Caco-2 (cell line): ENCODE measurements around the gene SMARCB1. TPM values are rescaled to one million over a fixed set of nuclear protein-coding genes. Genes with fewer than 3 reads are reported as not detected.

Experiments used
- BruUV-seq: library from RNA; stranded (reverse); fragments of 400-500 nt; replicated peaks from 2 replicates; lab custom pipeline; 2021; lab: Mats Ljungman, UMichigan
- CTCF ChIA-PET: fragments of 300-600 bp; sonication (Branson Sonifier 250); formaldehyde crosslinking; loops from one replicate; lab custom pipeline; 2022; ENCODE audit warnings: antibody characterized with exemption; lab: Charles Lee
- POLR2A ChIA-PET: fragments of 300-600 bp; sonication (Branson Sonifier 250); formaldehyde crosslinking; loops from one replicate; lab custom pipeline; 2022; ENCODE audit warnings: antibody characterized with exemption; lab: Charles Lee
- DNase-seq, 2 experiments: peaks; one replicate each; pipeline versions ENCODE4 v3.0.0 to v3.0.0-alpha.2; 2020 to 2022
- H3K27me3 ChIP-seq: replicated peaks from 2 replicates; pipeline ENCODE4 v1.6.0; 2011; ENCODE audit warnings: low read length; ENCODE audit not compliant: control insufficient read depth, insufficient read depth
- H3K36me3 ChIP-seq: 2 replicates; pipeline ENCODE4 v1.5.1; 2011; ENCODE audit warnings: low read length; ENCODE audit not compliant: control insufficient read depth, insufficient read depth
- H3K4me1 ChIP-seq: fragments of 250-450 bp; sonication (Bioruptor Pico); 2 replicates; pipeline ENCODE4 v1.5.1; 2020; ENCODE audit warnings: mild to moderate bottlenecking
- H3K4me3 ChIP-seq: 2 replicates; pipeline ENCODE4 v1.5.1; 2011; ENCODE audit warnings: low read depth, mild to moderate bottlenecking, control low read depth, low read length
- H3K9me3 ChIP-seq: fragments of 250-450 bp; sonication (Bioruptor Pico); 2 replicates; pipeline ENCODE4 v1.5.1; 2020; ENCODE audit warnings: mild to moderate bottlenecking, moderate library complexity
- H3K27ac Mint-ChIP-seq: one replicate; pipeline ENCODE4 v1.8.0; 2022; ENCODE audit warnings: mixed read lengths; ENCODE audit not compliant: unreplicated experiment
- H3K27me3 Mint-ChIP-seq: one replicate; pipeline ENCODE4 v1.8.0; 2022; ENCODE audit warnings: mixed read lengths; ENCODE audit not compliant: insufficient read depth, unreplicated experiment
- H3K36me3 Mint-ChIP-seq: one replicate; pipeline ENCODE4 v1.8.0; 2022; ENCODE audit warnings: mild to moderate bottlenecking, mixed read lengths; ENCODE audit not compliant: insufficient read depth, unreplicated experiment
- H3K4me1 Mint-ChIP-seq: one replicate; pipeline ENCODE4 v1.8.0; 2022; ENCODE audit warnings: low read depth, mixed read lengths; ENCODE audit not compliant: unreplicated experiment
- H3K4me3 Mint-ChIP-seq: one replicate; pipeline ENCODE4 v1.8.0; 2022; ENCODE audit warnings: mild to moderate bottlenecking, moderate library complexity, mixed read lengths; ENCODE audit not compliant: unreplicated experiment
- H3K9me3 Mint-ChIP-seq: one replicate; pipeline ENCODE4 v1.8.0; 2022; ENCODE audit warnings: mixed read lengths; ENCODE audit not compliant: unreplicated experiment
- intact Hi-C: fragments of 100-400 bp; cut with micrococcal nuclease; formaldehyde crosslinking; loops from one replicate; pipeline ENCODE4 v1.10.0; 2022; ENCODE audit not compliant: unreplicated experiment
- total RNA-seq: library from RNA; stranded (reverse); gene quantifications from 2 replicates; pipeline ENCODE4 v1.2.3, GENCODE V29; 2022
- TF ChIP-seq, protein P1 (sequence below), 2 experiments: fragments of 200-600 bp in 1 of 2; IDR thresholded peaks; 1 replicate in 1 of 2; 2 replicates in 1 of 2; pipeline versions ENCODE4 v1.5.1 to v1.8.0; 2011 to 2022; ENCODE audit warnings: antibody characterized with exemption in 1 of 2, control low read depth in 1 of 2, inconsistent platforms in 1 of 2, low read depth in 1 of 2, low read length in 1 of 2, mild to moderate bottlenecking in 1 of 2, moderate library complexity in 1 of 2; ENCODE audit not compliant: insufficient read depth in 1 of 2, severe bottlenecking in 1 of 2, unreplicated experiment in 1 of 2

Gene SMARCB1
- total RNA-seq, 1 experiment from 2014 or later = 157 TPM

- no peak overlapping the region for H3K27ac Mint-ChIP-seq
- Histone ChIP-seq H3K9me3 (no peaks in the 10 kb centered on the region), H3K4me3 (no peak overlapping the region), H3K4me1 (0 out of 2 replicates have a peak, but pooled peaks cover 3% of the 10 kb centered on the region), H3K27me3 (no peaks in the 10 kb centered on the region), H3K36me3 (no peaks in the 10 kb centered on the region)
- H3K36me3 Mint-ChIP-seq = no peaks in the 10 kb centered on the region
- ChIA-PET CTCF (interaction anchor here (1.0 kb wide), 1 partner anchor 14 kb away, joined by 3 read pairs; no protein-coding TSS in a partner anchor), POLR2A (no interaction called here)
- DNase-seq = no peak
- H3K4me1 Mint-ChIP-seq = no peaks in the 10 kb centered on the region
- no peaks in the 10 kb centered on the region for H3K9me3 Mint-ChIP-seq
- no peak overlapping the region for H3K4me3 Mint-ChIP-seq
- H3K27me3 Mint-ChIP-seq = no peaks in the 10 kb centered on the region
- TF ChIP-seq, protein P1, sequence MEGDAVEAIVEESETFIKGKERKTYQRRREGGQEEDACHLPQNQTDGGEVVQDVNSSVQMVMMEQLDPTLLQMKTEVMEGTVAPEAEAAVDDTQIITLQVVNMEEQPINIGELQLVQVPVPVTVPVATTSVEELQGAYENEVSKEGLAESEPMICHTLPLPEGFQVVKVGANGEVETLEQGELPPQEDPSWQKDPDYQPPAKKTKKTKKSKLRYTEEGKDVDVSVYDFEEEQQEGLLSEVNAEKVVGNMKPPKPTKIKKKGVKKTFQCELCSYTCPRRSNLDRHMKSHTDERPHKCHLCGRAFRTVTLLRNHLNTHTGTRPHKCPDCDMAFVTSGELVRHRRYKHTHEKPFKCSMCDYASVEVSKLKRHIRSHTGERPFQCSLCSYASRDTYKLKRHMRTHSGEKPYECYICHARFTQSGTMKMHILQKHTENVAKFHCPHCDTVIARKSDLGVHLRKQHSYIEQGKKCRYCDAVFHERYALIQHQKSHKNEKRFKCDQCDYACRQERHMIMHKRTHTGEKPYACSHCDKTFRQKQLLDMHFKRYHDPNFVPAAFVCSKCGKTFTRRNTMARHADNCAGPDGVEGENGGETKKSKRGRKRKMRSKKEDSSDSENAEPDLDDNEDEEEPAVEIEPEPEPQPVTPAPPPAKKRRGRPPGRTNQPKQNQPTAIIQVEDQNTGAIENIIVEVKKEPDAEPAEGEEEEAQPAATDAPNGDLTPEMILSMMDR (IDR thresholded peaks at IDR 0.05; ENCODE audit: insufficient read depth in 1 of 2, low read depth in 1 of 2, low read length in 1 of 2, severe bottlenecking in 1 of 2, unreplicated experiment in 1 of 2) = no peak
- BruUV-seq = no TSS peak
- intact Hi-C loops = no loop called here
Observed at GRCh38 chr22:23756891-23757290, 29.9 kb upstream of the SMARCB1 start.

GRCh38 chr22:23759566-23759965, 27.2 kb upstream of the SMARCB1 start:
- no peaks in the 10 kb centered on the region for H3K27me3 Mint-ChIP-seq
- CTCF ChIA-PET = no interaction called here
- H3K36me3 Mint-ChIP-seq = peaks cover under 1% of the 10 kb centered on the region
- no peaks in the 10 kb centered on the region for H3K9me3 Mint-ChIP-seq
- no TSS peak for BruUV-seq
- Histone ChIP-seq H3K36me3 (no peaks in the 10 kb centered on the region), H3K9me3 (no peaks in the 10 kb centered on the region), H3K4me1 (no peaks in the 10 kb centered on the region), H3K4me3 (no peak overlapping the region), H3K27me3 (no peaks in the 10 kb centered on the region)
- intact Hi-C loops = no loop called here
- H3K4me1 Mint-ChIP-seq = no peaks in the 10 kb centered on the region
- POLR2A ChIA-PET = no interaction called here
- H3K4me3 Mint-ChIP-seq = no peak overlapping the region
- TF ChIP-seq, protein P1 (IDR thresholded peaks at IDR 0.05; ENCODE audit: insufficient read depth in 1 of 2, low read depth in 1 of 2, low read length in 1 of 2, severe bottlenecking in 1 of 2, unreplicated experiment in 1 of 2) = no peak
- H3K27ac Mint-ChIP-seq = no peak overlapping the region
- DNase-seq = no peak

DNA sequence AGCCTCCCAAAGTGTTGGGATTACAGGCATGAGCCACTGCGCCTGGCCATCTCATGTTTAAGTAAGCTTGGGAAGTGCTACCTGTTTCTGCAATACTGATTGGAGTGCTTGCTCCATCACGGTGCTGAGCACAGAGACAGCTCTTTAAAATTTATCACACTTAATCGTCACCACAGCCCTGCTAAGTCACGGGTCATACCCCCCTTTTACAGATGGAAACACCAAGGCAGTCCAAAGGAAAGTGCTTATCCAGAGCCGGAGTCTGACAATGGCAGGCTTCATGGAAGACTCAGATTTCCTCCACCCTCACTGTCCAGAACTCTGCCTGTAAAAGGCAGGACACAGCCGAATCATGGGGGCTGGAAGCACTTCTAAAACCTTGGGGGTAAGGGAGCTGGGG, 26.7 kb upstream of the SMARCB1 start:
- no peaks in the 10 kb centered on the region for H3K27me3 ChIP-seq
- Mint-ChIP-seq H3K27me3 (no peaks in the 10 kb centered on the region), H3K27ac (no peak overlapping the region), H3K9me3 (no peaks in the 10 kb centered on the region), H3K4me3 (no peak overlapping the region), H3K36me3 (peaks cover 5% of the 10 kb centered on the region), H3K4me1 (no peaks in the 10 kb centered on the region)
- ChIA-PET CTCF (no interaction called here), POLR2A (no interaction called here)
- H3K4me1 ChIP-seq = no peaks in the 10 kb centered on the region
- no peaks in the 10 kb centered on the region for H3K36me3 ChIP-seq
- no TSS peak for BruUV-seq
- no peak for DNase-seq
- no peaks in the 10 kb centered on the region for H3K9me3 ChIP-seq
- TF ChIP-seq, protein P1 (IDR thresholded peaks at IDR 0.05; ENCODE audit: insufficient read depth in 1 of 2, low read depth in 1 of 2, low read length in 1 of 2, severe bottlenecking in 1 of 2, unreplicated experiment in 1 of 2) = no peak
- intact Hi-C loops = no loop called here
- H3K4me3 ChIP-seq = no peak overlapping the region
